CD4-positive, CD25-positive, alpha-beta regulatory T cell (primary cell): ENCODE measurements around the gene NRARP. TPM values are rescaled to one million over a fixed set of nuclear protein-coding genes. Genes with fewer than 3 reads are reported as not detected.
A peak's percentile ranks its signal among the peaks of the same experiment; 100 is the strongest.

Experiments
- ATAC-seq, 2 donors: fragments of 150-1000 bp; cut with Tn5 transposase; one replicate each; pipeline ENCODE4 v1.10.0; 2021; ENCODE audit warnings: low read depth in 2 of 2, moderate number of reproducible peaks in 2 of 2, moderate library complexity in 1 of 2
- DNase-seq, 3 donors: peaks; one replicate each; pipeline versions ENCODE4 v3.0.0 to v3.0.0-alpha.2; 2012 to 2022; ENCODE audit warnings: mixed read lengths in 1 of 3
- H3K27ac ChIP-seq: one replicate; pipeline ENCODE4 v1.7.0; 2013; ENCODE audit warnings: mild to moderate bottlenecking, low read length; ENCODE audit not compliant: insufficient read depth, poor library complexity, severe bottlenecking
- H3K27me3 ChIP-seq: one replicate; pipeline ENCODE4 v1.7.0; 2013; ENCODE audit warnings: low read length; ENCODE audit not compliant: control insufficient read depth, insufficient read depth
- H3K36me3 ChIP-seq: one replicate; pipeline ENCODE4 v1.7.0; 2013; ENCODE audit warnings: mild to moderate bottlenecking, low read length, moderate library complexity; ENCODE audit not compliant: control insufficient read depth, insufficient read depth
- H3K4me1 ChIP-seq: 2 replicates; pipeline ENCODE4 v1.7.0; 2013; ENCODE audit warnings: mild to moderate bottlenecking, low read length; ENCODE audit not compliant: insufficient read depth, control insufficient read depth, poor library complexity, severe bottlenecking
- H3K4me3 ChIP-seq: one replicate; pipeline ENCODE4 v1.7.0; 2013; ENCODE audit warnings: low read depth, mild to moderate bottlenecking, low read length, moderate library complexity
- H3K9me3 ChIP-seq, 2 experiments: 1 replicate in 1 of 2; 2 replicates in 1 of 2; pipeline ENCODE4 v1.7.0; 2013; ENCODE audit warnings: low read length in 2 of 2, mild to moderate bottlenecking in 1 of 2, moderate library complexity in 1 of 2; ENCODE audit not compliant: control insufficient read depth in 2 of 2
- H3K27ac Mint-ChIP-seq, 3 donors: one replicate each; pipeline ENCODE4 v1.8.0; 2020 to 2022; ENCODE audit warnings: mild to moderate bottlenecking in 3 of 3, mixed read lengths in 3 of 3, moderate library complexity in 2 of 3
- H3K27me3 Mint-ChIP-seq: one replicate; pipeline ENCODE4 v1.8.0; 2022; ENCODE audit warnings: mild to moderate bottlenecking, mixed read lengths
- H3K36me3 Mint-ChIP-seq: one replicate; pipeline ENCODE4 v1.8.0; 2020; ENCODE audit warnings: mixed read lengths
- H3K4me1 Mint-ChIP-seq, 4 donors: one replicate each; pipeline ENCODE4 v1.8.0; 2020 to 2022; ENCODE audit warnings: mixed read lengths in 4 of 4, mild to moderate bottlenecking in 1 of 4
- H3K4me3 Mint-ChIP-seq, 4 donors: one replicate each; pipeline ENCODE4 v1.8.0; 2020 to 2022; ENCODE audit warnings: mild to moderate bottlenecking in 4 of 4, mixed read lengths in 4 of 4, moderate library complexity in 3 of 4
- H3K9me3 Mint-ChIP-seq, 7 donors: one replicate each; pipeline ENCODE4 v1.8.0; 2020 to 2022; ENCODE audit warnings: mixed read lengths in 7 of 7, mild to moderate bottlenecking in 3 of 7, moderate library complexity in 2 of 7
- polyA plus RNA-seq, 4 donors: library from polyadenylated mRNA; unstranded; fragments of 300-500 nt; fragmentation: Illumina TruSeq; gene quantifications; one replicate each; pipeline ENCODE4 v1.2.3, GENCODE V29; 2021
- total RNA-seq: library from RNA; stranded (reverse); gene quantifications from one replicate; pipeline ENCODE4 v1.2.3, GENCODE V29; 2022

The NRARP gene
- total and polyA plus RNA-seq, 5 donors from 2014 or later = 1.6 TPM; not detected in 4

DNA sequence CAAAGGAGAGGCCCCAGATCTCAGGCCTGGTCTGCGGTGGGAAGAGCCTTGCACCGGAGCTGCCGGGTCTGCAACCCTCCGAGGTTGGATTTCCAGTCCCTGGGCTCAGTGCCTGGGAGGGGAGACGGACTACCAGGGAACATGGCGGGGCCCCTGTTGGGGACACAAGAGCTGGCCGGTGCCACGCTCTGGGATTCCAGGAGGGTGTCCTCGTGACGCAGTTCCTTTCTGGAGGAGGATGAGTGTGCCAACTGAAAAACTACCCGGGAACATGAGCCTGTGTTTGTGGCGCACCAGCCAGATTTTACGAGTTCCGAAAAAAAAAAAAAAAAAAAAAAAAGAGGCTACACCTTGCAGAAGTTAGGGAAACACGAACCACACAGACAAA is 9.0 kb downstream of the NRARP start:
- peaks cover 7% of the 10 kb centered on the region for H3K27me3 ChIP-seq
- DNase-seq (no peak), ATAC-seq (no peak)
- Mint-ChIP-seq H3K36me3 (no peaks in the 10 kb centered on the region), H3K4me3 (no peak overlapping the region), H3K27me3 (peaks cover 30% of the 10 kb centered on the region), H3K9me3 (peaks cover 0 to 1% (median 0%) of the 10 kb centered on the region in 7 donors), H3K27ac (no peak overlapping the region), H3K4me1 (peaks cover 0 to 9% (median 3%) of the 10 kb centered on the region in 4 donors)
- H3K27ac ChIP-seq = no peak overlapping the region
- no peaks in the 10 kb centered on the region for H3K36me3 ChIP-seq
- peaks cover 7% of the 10 kb centered on the region for H3K4me1 ChIP-seq
- peaks cover 0 to 5% of the 10 kb centered on the region in 2 experiments for H3K9me3 ChIP-seq
- H3K4me3 ChIP-seq = no peak overlapping the region

DNA sequence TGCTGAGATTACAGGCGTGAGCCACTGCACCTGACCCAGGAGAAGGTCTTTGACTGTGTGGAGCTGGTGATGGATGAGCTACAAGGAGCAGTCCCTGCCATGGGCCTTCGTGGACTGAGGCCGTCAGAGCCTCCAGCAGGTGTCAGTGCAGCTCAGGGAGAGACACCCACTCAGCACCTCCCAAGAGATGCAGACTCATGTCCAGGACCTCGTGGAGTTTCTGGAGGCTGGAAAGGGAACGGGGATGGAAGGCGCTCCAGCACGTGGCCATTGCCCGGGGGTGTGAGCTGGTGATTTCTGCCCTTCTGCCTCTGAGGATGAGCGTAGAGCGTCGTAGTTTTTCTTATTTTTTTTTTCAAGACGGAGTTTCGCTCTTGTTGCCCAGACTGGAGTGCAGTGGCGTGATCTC is 15.1 kb downstream of the NRARP start:
- no peaks in the 10 kb centered on the region for H3K9me3 ChIP-seq
- no peak overlapping the region for H3K27ac ChIP-seq
- no peaks in the 10 kb centered on the region for H3K36me3 Mint-ChIP-seq
- H3K4me1 ChIP-seq = no peaks in the 10 kb centered on the region
- H3K4me3 Mint-ChIP-seq = no peak overlapping the region
- H3K4me3 ChIP-seq = no peak overlapping the region
- H3K36me3 ChIP-seq = no peaks in the 10 kb centered on the region
- peaks cover 8% of the 10 kb centered on the region for H3K27me3 Mint-ChIP-seq
- no peak overlapping the region for H3K27ac Mint-ChIP-seq
- no peaks in the 10 kb centered on the region for H3K27me3 ChIP-seq
- H3K4me1 Mint-ChIP-seq = peaks cover 0 to 3% (median 0%) of the 10 kb centered on the region in 4 donors
- ATAC-seq = peak; percentile 47 to 55
- H3K9me3 Mint-ChIP-seq = peaks cover 0 to 2% (median 0%) of the 10 kb centered on the region in 7 donors
- DNase-seq = peak in 1 of 3 donors; percentile 59

DNA sequence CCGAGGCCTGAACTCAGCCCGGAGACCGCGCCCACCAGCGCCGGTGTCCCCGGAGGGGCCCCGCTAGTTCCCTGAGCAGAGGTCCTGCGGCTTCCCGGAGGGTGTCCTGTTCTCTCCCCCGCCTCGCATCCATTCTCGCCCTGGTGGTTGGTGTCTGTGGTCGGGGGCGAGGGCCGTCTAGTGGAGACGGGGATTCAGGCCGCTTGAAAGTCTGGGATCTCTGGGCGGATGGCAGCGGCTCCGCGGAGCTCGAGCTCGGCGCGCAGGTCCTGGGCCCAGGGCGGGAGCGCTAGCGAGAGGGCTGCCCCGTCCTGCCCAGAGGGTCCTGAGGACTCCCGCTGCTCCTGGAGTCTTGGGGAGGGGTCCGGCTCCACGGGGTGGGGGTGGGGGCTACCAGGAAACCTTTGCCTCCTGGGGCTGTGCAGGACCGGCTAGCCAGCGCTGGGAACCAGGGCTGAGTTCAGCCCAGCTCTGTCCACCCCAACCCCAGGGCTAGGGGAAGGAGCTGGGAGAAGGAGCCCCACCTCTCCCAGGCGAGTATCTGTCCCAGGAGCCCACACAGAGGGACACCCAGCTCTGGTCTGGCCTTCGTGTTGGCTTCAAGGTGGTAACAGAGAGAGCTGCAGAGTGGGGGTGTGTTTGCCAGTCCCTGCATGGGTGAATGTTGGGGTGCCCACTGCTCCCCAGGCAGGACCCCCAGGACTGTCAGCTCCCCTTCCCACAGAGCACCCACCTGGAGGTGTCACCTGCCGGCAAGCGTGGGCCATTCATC is 20.5 kb downstream of the NRARP start:
- peak overlapping the region in 1 of 4 donors; percentile 66 for H3K4me3 Mint-ChIP-seq

DNA sequence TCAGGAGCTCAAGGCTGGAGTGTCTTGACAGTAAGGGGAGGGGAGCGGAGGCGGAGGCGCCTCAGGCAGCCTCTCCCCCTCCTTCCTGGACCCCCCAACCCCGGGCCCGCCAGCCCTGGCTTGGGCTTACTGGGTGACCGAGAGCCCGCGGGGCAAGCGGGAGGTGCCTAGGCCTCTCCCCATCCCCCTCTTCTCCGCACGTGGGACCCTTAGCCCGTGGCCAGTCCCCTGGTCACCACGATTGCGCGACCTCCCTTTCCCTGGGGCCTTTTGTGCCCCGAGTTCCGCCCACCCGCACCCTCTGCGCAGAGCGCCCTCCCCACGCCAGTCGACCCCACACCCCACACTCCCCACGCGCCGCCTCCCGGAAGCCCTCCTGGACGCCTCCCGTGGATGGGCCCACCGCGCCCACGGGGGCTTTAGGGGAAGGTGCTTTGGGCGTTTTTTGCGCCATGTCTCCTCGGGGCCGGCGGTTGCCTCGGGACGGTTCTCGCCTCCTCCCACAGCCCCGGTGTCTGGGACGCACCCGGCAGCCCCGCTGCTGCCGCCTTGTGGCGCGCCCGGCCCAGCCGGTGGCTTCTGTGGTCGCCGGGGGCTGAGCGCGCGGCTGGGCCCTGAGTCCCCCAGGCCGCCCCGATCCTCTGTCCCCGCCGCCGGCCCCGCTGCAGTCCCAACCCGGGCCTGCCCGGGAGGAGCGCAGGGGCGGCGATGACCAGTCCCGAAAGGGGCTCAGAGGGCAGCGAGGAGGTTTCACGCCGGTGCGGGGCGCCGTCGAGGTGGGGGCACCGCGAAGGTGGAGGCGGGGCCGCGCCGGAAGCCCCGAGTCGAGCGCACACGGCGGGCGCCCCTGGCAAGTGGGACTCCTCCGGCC is 21.4 kb downstream of the NRARP start:
- no peak overlapping the region for H3K4me3 ChIP-seq
- peak; percentile 16 to 19 for ATAC-seq
- peak in 1 of 3 donors; percentile 28 for DNase-seq

More for the DNA sequence above, 20.5 kb downstream of the NRARP start:
- no peak overlapping the region for H3K27ac ChIP-seq
- ATAC-seq (no peak), DNase-seq (no peak)
- Mint-ChIP-seq H3K36me3 (no peaks in the 10 kb centered on the region), H3K27ac (no peak overlapping the region), H3K4me1 (peaks cover 0 to 16% (median 3%) of the 10 kb centered on the region in 4 donors), H3K9me3 (no peaks in the 10 kb centered on the region), H3K27me3 (peaks cover 4% of the 10 kb centered on the region)
- no peaks in the 10 kb centered on the region for H3K9me3 ChIP-seq
- peaks cover 28% of the 10 kb centered on the region for H3K4me1 ChIP-seq
- no peak overlapping the region for H3K4me3 ChIP-seq
- peaks cover 3% of the 10 kb centered on the region for H3K36me3 ChIP-seq
- H3K27me3 ChIP-seq = no peaks in the 10 kb centered on the region

DNA sequence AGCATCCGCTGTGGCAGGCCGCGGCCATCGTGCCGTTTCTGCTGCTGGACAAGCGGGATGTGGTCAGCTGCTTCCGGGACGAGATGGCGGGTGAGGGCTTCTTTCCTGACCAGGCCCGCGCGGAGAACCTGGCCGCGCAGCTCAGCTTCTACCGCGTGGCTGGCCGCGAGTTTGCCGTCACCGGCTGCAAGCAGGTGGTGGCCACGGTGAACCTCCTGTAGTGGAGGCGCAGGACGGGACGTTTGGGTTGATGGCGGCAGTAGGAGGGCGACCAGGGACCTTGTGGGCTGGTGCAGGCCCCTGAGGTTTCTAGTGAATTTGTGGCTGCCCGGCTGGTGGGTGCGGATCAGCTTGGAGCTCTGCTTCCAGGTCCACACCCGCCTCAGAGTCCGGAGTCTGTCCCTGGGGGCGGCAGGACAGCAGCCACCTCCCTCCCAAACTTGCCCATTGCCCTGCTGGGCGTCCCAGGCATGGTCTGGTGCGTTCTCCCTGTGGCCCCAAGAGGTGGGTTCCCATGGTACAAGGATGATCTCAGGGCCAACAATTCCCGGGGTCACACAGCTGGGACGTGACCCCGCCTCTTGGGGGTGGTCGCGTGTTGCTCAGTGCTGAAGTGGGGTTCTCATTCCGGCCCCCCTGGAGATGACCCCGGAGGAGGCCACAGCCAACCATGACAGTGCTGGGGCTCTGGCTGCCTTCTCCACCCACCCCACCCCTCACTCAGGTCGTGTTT is 22.2 kb downstream of the NRARP start:
- no peak overlapping the region for H3K4me3 ChIP-seq
- peaks cover 29% of the 10 kb centered on the region for H3K4me1 ChIP-seq

More for the DNA sequence above, 21.4 kb downstream of the NRARP start:
- Histone ChIP-seq H3K4me1 (peaks cover 29% of the 10 kb centered on the region), H3K9me3 (no peaks in the 10 kb centered on the region), H3K27me3 (no peaks in the 10 kb centered on the region), H3K27ac (no peak overlapping the region), H3K36me3 (peaks cover 3% of the 10 kb centered on the region)
- no peaks in the 10 kb centered on the region for H3K9me3 Mint-ChIP-seq
- peaks cover 0 to 19% (median 3%) of the 10 kb centered on the region in 4 donors for H3K4me1 Mint-ChIP-seq
- H3K4me3 Mint-ChIP-seq = no peak overlapping the region
- H3K36me3 Mint-ChIP-seq = no peaks in the 10 kb centered on the region
- no peak overlapping the region for H3K27ac Mint-ChIP-seq
- H3K27me3 Mint-ChIP-seq = peaks cover 3% of the 10 kb centered on the region

DNA sequence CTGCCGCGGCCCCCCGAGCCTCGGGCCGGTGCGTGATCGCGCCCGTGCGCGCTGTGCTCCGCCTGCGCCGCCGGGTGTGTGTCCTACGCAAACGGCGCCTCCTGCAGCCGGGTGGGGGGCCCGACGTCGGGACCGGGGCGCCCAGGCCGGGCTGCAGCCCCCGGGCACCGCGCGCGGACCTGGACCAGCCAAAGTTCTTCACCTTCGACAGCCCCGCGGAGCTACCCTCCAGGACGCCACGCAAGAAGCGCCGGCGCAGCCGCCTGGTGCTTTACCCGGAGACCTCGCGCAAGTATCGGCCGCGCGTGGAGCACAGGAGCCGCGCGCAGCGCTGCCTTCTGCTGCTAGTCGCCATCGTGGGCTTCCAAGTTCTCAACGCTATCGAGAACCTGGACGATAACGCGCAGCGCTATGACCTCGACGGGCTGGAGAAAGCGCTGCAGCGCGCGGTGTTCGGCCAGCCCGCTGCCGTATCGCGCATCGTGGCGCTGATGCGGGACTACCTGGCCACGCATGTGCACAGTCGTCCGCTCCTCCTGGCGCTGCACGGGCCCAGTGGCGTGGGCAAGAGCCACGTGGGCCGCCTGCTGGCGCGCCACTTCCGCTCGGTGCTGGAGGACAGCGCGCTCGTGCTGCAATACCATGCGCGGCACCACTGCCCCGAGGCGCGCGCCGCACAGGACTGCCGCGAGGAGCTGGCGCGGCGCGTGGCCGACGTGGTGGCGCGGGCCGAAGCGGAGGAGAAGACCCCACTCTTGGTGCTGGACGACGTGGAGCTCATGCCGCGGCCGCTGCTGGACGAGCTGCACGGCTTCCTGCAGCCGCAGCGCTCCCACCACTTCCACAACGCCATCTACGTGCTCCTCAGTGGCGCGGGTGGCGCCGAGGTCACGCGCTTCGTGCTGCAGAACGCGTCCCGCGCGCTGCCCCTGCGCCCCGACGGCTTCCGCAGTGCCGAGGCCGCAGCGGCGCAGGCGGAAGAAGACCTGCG is 23.1 kb downstream of the NRARP start:
- Mint-ChIP-seq H3K27me3 (no peaks in the 10 kb centered on the region), H3K27ac (no peak overlapping the region), H3K4me3 (peak overlapping the region in 2 of 4 donors; percentile 5 to 28), H3K9me3 (no peaks in the 10 kb centered on the region), H3K4me1 (peaks cover 0 to 25% (median 3%) of the 10 kb centered on the region in 4 donors), H3K36me3 (no peaks in the 10 kb centered on the region)
- ATAC-seq = no peak
- H3K4me1 ChIP-seq = peaks cover 29% of the 10 kb centered on the region
- no peak overlapping the region for H3K4me3 ChIP-seq
- H3K9me3 ChIP-seq = no peaks in the 10 kb centered on the region
- no peak for DNase-seq
- H3K27ac ChIP-seq = no peak overlapping the region
- H3K27me3 ChIP-seq = no peaks in the 10 kb centered on the region
- peaks cover 3% of the 10 kb centered on the region for H3K36me3 ChIP-seq

More for the DNA sequence above, 22.2 kb downstream of the NRARP start:
- Mint-ChIP-seq H3K4me3 (peak overlapping the region in 3 of 4 donors; percentile 29 to 56 (median 47)), H3K36me3 (no peaks in the 10 kb centered on the region), H3K9me3 (no peaks in the 10 kb centered on the region), H3K4me1 (peaks cover 0 to 25% (median 3%) of the 10 kb centered on the region in 4 donors), H3K27ac (no peak overlapping the region), H3K27me3 (no peaks in the 10 kb centered on the region)
- H3K9me3 ChIP-seq = no peaks in the 10 kb centered on the region
- H3K27me3 ChIP-seq = no peaks in the 10 kb centered on the region
- ATAC-seq (no peak), DNase-seq (no peak)
- peaks cover 3% of the 10 kb centered on the region for H3K36me3 ChIP-seq
- no peak overlapping the region for H3K27ac ChIP-seq
